GM12875 (cell line): Measurements from ENCODE around the gene MRAS.

Experiments used
- H3K4me3 ChIP-seq: one replicate; pipeline ENCODE4 v1.5.1; 2011; ENCODE audit warnings: low read depth, low read length, control low read depth
- TF ChIP-seq, protein P1 (sequence below): IDR thresholded peaks from 2 replicates; pipeline ENCODE4 v1.5.1; 2011; ENCODE audit warnings: low read depth, mild to moderate bottlenecking, control low read depth, inconsistent platforms, low read length, moderate library complexity, borderline replicate concordance; ENCODE audit not compliant: insufficient read depth

Gene MRAS

DNA sequence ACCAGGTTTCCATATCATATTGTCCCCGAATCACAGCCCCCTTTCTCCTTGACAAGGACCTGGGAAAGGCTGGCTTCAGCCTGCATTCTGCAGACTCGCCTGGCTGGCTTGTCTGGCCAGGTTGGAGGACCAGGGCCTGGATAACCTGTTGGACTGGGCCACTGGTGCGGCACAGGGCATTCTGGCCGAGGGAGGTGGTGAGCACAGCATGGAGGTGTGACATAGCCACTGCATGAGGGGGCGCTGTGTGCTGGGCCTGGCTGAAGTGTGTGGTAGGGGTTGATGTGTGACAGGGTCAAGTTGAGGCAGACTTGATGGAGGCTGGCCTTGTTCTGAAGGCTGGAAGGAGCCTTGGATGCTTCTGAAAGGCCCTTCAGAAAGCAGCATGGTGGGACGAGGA, 88.9 kb downstream of the MRAS start:
- no peak overlapping the region for H3K4me3 ChIP-seq

GRCh38 chr3:138438896-138439295, 90.5 kb downstream of the MRAS start:
- TF ChIP-seq, protein P1, sequence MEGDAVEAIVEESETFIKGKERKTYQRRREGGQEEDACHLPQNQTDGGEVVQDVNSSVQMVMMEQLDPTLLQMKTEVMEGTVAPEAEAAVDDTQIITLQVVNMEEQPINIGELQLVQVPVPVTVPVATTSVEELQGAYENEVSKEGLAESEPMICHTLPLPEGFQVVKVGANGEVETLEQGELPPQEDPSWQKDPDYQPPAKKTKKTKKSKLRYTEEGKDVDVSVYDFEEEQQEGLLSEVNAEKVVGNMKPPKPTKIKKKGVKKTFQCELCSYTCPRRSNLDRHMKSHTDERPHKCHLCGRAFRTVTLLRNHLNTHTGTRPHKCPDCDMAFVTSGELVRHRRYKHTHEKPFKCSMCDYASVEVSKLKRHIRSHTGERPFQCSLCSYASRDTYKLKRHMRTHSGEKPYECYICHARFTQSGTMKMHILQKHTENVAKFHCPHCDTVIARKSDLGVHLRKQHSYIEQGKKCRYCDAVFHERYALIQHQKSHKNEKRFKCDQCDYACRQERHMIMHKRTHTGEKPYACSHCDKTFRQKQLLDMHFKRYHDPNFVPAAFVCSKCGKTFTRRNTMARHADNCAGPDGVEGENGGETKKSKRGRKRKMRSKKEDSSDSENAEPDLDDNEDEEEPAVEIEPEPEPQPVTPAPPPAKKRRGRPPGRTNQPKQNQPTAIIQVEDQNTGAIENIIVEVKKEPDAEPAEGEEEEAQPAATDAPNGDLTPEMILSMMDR: no peak
- no peak overlapping the region for H3K4me3 ChIP-seq

More for the DNA sequence above, 88.9 kb downstream of the MRAS start:
- TF ChIP-seq, protein P1: no peak

- TF ChIP-seq, protein P1: no peak
- no peak overlapping the region for H3K4me3 ChIP-seq
Observed at GRCh38 chr3:138439646-138440045, 91.3 kb downstream of the MRAS start.

GRCh38 chr3:138440121-138440521, 91.7 kb downstream of the MRAS start:
- TF ChIP-seq, protein P1: no peak
- H3K4me3 ChIP-seq: no peak overlapping the region

DNA sequence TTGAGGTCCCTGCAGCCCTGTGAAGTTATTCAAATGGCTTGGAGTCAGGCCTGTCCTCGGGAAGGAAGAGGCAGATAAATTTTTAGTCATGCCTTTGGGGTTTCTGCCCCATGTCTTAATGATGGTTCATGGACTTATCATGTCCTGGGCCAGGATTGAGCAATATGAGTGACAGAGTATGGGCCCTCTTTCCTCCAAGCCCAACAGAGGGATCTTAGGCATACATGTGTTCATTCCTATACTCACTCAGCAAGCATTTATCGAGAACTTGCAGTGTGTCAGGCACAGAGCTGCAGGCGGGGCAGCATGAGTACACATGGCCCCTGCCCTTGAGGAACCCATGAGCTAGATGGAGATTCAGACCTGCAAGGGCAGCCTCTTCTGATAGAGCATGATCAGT, 92.2 kb downstream of the MRAS start:
- TF ChIP-seq, protein P1: no peak
- H3K4me3 ChIP-seq: no peak overlapping the region

DNA sequence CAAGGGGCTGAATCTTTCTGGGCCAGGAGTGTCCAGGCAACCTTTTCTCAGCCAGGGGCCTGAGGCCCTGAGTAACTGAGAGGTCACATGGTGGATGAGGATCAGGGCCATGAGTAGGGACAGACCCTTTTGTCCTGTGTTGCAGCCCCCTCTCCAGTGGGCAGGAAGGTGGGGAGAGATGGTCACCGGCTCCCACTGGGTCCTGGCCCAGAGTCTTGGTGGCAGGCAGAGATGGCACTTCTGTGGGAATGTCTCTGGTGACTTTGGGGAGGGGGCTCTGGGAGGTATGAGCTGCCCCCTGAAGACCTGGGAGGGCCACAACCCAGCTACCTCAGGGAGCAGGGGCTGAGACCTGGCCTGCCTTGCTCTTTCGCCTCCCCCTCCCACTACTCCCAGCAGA, 92.9 kb downstream of the MRAS start:
- H3K4me3 ChIP-seq: no peak overlapping the region
- TF ChIP-seq, protein P1: no peak

GRCh38 chr3:138441742-138442141, 93.4 kb downstream of the MRAS start:
- TF ChIP-seq, protein P1: no peak

More at GRCh38 chr3:138441742-138442141, 93.4 kb downstream of the MRAS start:
- no peak overlapping the region for H3K4me3 ChIP-seq
